HCT116 (cell line): Measurements from ENCODE around the gene CARD10.

Experiments
- EZH2 ChIP-seq: fragments of 200-600 bp; sonication (generic); IDR thresholded peaks from 2 replicates; pipeline ENCODE4 v1.6.1; 2017; ENCODE audit warnings: antibody characterized with exemption, mixed run types
- EZH2phosphoT487 ChIP-seq: fragments of 200-600 bp; IDR thresholded peaks from 2 replicates; pipeline ENCODE4 v1.6.1; 2018; ENCODE audit warnings: antibody characterized with exemption, borderline replicate concordance
- POLR2A ChIP-seq: IDR thresholded peaks from 2 replicates; pipeline ENCODE4 v1.7.0; 2011; ENCODE audit warnings: borderline replicate concordance; ENCODE audit not compliant: insufficient read depth, insufficient read length; ENCODE audit errors: extremely low read depth
- POLR2AphosphoS5 ChIP-seq: IDR thresholded peaks from 2 replicates; pipeline ENCODE4 v1.6.1; 2011; ENCODE audit warnings: mild to moderate bottlenecking, low read depth, low read length, moderate library complexity
- TCF7L2 ChIP-seq: IDR thresholded peaks from 2 replicates; pipeline ENCODE4 v1.7.0; 2011; ENCODE audit warnings: borderline replicate concordance, inconsistent platforms; ENCODE audit not compliant: insufficient read depth, insufficient read length; ENCODE audit errors: extremely low read depth
- YY1 ChIP-seq: IDR thresholded peaks from 2 replicates; pipeline ENCODE4 v1.6.1; 2011; ENCODE audit warnings: low read length, low read depth, moderate library complexity, mild to moderate bottlenecking; ENCODE audit not compliant: insufficient replicate concordance; ENCODE audit errors: extremely low read depth
- ZFX ChIP-seq: fragments of 450-650 bp; IDR thresholded peaks from 2 replicates; pipeline ENCODE4 v1.6.1; 2017
- TF ChIP-seq, protein P1 (sequence below), 3 experiments: fragments of 200-600 bp in 1 of 3; sonication (generic) in 1 of 3; IDR thresholded peaks in 2 of 3; conservative IDR thresholded peaks in 1 of 3; 2 replicates each; pipeline ENCODE4 v1.5.1; 2012 to 2017; ENCODE audit warnings: low read depth in 2 of 3, low read length in 2 of 3, antibody characterized with exemption in 1 of 3, borderline replicate concordance in 1 of 3, control low read depth in 1 of 3, mild to moderate bottlenecking in 1 of 3, mixed read lengths in 1 of 3, mixed run types in 1 of 3, moderate library complexity in 1 of 3; ENCODE audit not compliant: insufficient read depth in 1 of 3
- TF ChIP-seq, protein P2 (sequence below): IDR thresholded peaks from 2 replicates; pipeline ENCODE4 v1.6.1; 2012; ENCODE audit warnings: low read depth
- TF ChIP-seq, protein P3 (sequence below): IDR thresholded peaks from 2 replicates; pipeline ENCODE4 v1.6.1; 2012
- TF ChIP-seq, protein P4 (sequence below): IDR thresholded peaks from 2 replicates; pipeline ENCODE4 v1.6.1; 2012

DNA sequence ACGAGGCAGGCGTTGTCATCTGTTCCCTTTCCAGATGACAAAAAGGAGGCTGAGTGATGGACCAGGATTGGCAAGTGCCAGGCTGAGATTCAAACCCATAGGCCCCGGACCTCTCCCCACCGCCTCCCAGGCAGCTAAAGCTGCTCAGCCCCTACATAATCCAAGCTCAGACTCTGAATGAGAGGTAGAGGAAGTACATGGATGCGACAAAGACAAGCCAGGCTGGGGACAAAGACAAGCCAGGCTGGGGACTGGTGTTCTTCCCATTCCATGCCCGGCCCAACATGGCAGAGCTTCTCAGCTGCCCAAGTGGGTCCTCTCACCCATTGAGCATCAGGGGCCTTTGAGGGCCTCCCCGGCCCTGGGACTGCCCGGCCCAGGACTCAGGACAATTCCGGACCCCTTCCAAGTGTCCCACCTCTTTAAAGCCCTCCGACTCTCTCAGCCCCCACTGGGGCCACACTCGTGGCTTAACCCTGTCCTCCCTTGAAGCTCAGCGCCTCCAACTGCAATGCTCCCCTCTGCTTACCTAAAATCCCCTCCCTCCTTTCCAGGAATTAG lies 37.8 kb downstream of the CARD10 start:
- TF ChIP-seq ZFX (no peak), POLR2A (no peak), EZH2phosphoT487 (no peak), EZH2 (no peak), POLR2AphosphoS5 (no peak), TCF7L2 (no peak), YY1 (no peak)
- TF ChIP-seq, protein P1, sequence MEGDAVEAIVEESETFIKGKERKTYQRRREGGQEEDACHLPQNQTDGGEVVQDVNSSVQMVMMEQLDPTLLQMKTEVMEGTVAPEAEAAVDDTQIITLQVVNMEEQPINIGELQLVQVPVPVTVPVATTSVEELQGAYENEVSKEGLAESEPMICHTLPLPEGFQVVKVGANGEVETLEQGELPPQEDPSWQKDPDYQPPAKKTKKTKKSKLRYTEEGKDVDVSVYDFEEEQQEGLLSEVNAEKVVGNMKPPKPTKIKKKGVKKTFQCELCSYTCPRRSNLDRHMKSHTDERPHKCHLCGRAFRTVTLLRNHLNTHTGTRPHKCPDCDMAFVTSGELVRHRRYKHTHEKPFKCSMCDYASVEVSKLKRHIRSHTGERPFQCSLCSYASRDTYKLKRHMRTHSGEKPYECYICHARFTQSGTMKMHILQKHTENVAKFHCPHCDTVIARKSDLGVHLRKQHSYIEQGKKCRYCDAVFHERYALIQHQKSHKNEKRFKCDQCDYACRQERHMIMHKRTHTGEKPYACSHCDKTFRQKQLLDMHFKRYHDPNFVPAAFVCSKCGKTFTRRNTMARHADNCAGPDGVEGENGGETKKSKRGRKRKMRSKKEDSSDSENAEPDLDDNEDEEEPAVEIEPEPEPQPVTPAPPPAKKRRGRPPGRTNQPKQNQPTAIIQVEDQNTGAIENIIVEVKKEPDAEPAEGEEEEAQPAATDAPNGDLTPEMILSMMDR (IDR thresholded peaks at IDR 0.05 in 2 of 3, conservative IDR thresholded peaks at IDR 0.05 in 1 of 3; ENCODE audit: borderline replicate concordance in 1 of 3, insufficient read depth in 1 of 3, low read depth in 2 of 3, low read length in 2 of 3) = no peak
- TF ChIP-seq, protein P2, sequence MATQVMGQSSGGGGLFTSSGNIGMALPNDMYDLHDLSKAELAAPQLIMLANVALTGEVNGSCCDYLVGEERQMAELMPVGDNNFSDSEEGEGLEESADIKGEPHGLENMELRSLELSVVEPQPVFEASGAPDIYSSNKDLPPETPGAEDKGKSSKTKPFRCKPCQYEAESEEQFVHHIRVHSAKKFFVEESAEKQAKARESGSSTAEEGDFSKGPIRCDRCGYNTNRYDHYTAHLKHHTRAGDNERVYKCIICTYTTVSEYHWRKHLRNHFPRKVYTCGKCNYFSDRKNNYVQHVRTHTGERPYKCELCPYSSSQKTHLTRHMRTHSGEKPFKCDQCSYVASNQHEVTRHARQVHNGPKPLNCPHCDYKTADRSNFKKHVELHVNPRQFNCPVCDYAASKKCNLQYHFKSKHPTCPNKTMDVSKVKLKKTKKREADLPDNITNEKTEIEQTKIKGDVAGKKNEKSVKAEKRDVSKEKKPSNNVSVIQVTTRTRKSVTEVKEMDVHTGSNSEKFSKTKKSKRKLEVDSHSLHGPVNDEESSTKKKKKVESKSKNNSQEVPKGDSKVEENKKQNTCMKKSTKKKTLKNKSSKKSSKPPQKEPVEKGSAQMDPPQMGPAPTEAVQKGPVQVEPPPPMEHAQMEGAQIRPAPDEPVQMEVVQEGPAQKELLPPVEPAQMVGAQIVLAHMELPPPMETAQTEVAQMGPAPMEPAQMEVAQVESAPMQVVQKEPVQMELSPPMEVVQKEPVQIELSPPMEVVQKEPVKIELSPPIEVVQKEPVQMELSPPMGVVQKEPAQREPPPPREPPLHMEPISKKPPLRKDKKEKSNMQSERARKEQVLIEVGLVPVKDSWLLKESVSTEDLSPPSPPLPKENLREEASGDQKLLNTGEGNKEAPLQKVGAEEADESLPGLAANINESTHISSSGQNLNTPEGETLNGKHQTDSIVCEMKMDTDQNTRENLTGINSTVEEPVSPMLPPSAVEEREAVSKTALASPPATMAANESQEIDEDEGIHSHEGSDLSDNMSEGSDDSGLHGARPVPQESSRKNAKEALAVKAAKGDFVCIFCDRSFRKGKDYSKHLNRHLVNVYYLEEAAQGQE = no peak
- TF ChIP-seq, protein P3, sequence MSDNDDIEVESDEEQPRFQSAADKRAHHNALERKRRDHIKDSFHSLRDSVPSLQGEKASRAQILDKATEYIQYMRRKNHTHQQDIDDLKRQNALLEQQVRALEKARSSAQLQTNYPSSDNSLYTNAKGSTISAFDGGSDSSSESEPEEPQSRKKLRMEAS = no peak
- TF ChIP-seq, protein P4, sequence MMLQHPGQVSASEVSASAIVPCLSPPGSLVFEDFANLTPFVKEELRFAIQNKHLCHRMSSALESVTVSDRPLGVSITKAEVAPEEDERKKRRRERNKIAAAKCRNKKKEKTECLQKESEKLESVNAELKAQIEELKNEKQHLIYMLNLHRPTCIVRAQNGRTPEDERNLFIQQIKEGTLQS = no peak
